HepG2 (cell line): ENCODE measurements around the gene CTXN1. TPM values are rescaled to one million over a fixed set of nuclear protein-coding genes. Genes with fewer than 3 reads are reported as not detected.

ENCODE experiments used
- ATAD3A ChIP-seq: sonication (generic); formaldehyde crosslinking; IDR thresholded peaks from 2 replicates; pipeline ENCODE4 v1.4.0; 2020; ENCODE audit warnings: missing genetic modification reagents
- CREM ChIP-seq, 2 experiments: sonication (generic) in 1 of 2; formaldehyde crosslinking in 1 of 2; IDR thresholded peaks; 2 replicates each; pipeline versions ENCODE4 v1.4.0 to v1.6.1; 2016 to 2020; ENCODE audit warnings: antibody characterized with exemption in 1 of 2, mild to moderate bottlenecking in 1 of 2, missing genetic modification reagents in 1 of 2
- FLYWCH1 ChIP-seq: sonication (generic); formaldehyde crosslinking; IDR thresholded peaks from 2 replicates; pipeline ENCODE4 v1.8.1; 2023; ENCODE audit warnings: mild to moderate bottlenecking, missing genetic modification reagents
- GFI1 ChIP-seq: sonication (generic); formaldehyde crosslinking; IDR thresholded peaks from 2 replicates; pipeline ENCODE4 v1.5.0; 2020; ENCODE audit warnings: missing genetic modification reagents, mild to moderate bottlenecking, borderline replicate concordance
- NRL ChIP-seq: sonication (generic); formaldehyde crosslinking; IDR thresholded peaks from 2 replicates; pipeline ENCODE4 v1.5.0; 2020; ENCODE audit warnings: missing genetic modification reagents, mild to moderate bottlenecking, moderate library complexity, borderline replicate concordance
- SNRNP70 ChIP-seq: fragments of 200-400 bp; formaldehyde crosslinking; IDR thresholded peaks from 2 replicates; pipeline ENCODE4 v1.6.1; 2017; ENCODE audit warnings: mild to moderate bottlenecking, low read depth, low read length, moderate library complexity
- SP1 ChIP-seq, 2 experiments: fragments of 450-650 bp in 1 of 2; sonication (generic) in 1 of 2; formaldehyde crosslinking in 1 of 2; IDR thresholded peaks; 2 replicates each; pipeline versions ENCODE4 v1.4.0 to v1.6.1; 2016 to 2020; ENCODE audit warnings: missing genetic modification reagents in 1 of 2
- TCF7 ChIP-seq: sonication (generic); IDR thresholded peaks from 2 replicates; pipeline ENCODE4 v1.6.1; 2016; ENCODE audit warnings: antibody characterized with exemption, low read depth
- TGIF2 ChIP-seq: IDR thresholded peaks from 2 replicates; pipeline ENCODE4 v1.6.1; 2016; ENCODE audit warnings: control low read depth, missing compliant biosample characterization
- TP53 ChIP-seq: sonication (generic); formaldehyde crosslinking; conservative IDR thresholded peaks from 2 replicates; pipeline ENCODE4 v1.4.0; 2020; ENCODE audit warnings: missing genetic modification reagents
- ZNF790 ChIP-seq: sonication (generic); formaldehyde crosslinking; IDR thresholded peaks from 2 replicates; pipeline ENCODE4 v1.8.0; 2022; ENCODE audit warnings: missing genetic modification reagents, mild to moderate bottlenecking, borderline replicate concordance
- ZNF879 ChIP-seq: sonication (generic); formaldehyde crosslinking; IDR thresholded peaks from 2 replicates; pipeline ENCODE4 v1.8.1; 2023; ENCODE audit warnings: missing genetic modification reagents
- ZSCAN29 ChIP-seq: sonication (generic); formaldehyde crosslinking; conservative IDR thresholded peaks from 2 replicates; pipeline ENCODE4 v1.4.0; 2020; ENCODE audit warnings: mild to moderate bottlenecking, missing genetic modification reagents
- polyA plus RNA-seq, 8 experiments: library from polyadenylated mRNA; depleted of rRNA in 3 of 8; stranded (reverse) in 7 of 8; unstranded in 1 of 8; fragments of >200 nt; fragmentation: Illumina TruSeq in 4 of 8; extraction: Trizol in 4 of 8; gene quantifications; 2 replicates each; pipeline versions ENCODE4 v1.2.1 to v1.2.3, GENCODE V29; 2011 to 2016; ENCODE audit warnings: low read depth in 4 of 8, missing spikeins in 1 of 8, mixed read lengths in 1 of 8; ENCODE audit not compliant: insufficient read depth in 1 of 8
- total RNA-seq, 5 experiments: library from RNA; depleted of rRNA; stranded (reverse); fragments of >200 nt; fragmentation: Illumina TruSeq; extraction: Trizol; gene quantifications; 2 replicates each; pipeline ENCODE4 v1.2.3, GENCODE V29; 2016; ENCODE audit warnings: low read depth in 1 of 5
- TF ChIP-seq, protein P1 (sequence below): sonication (generic); formaldehyde crosslinking; IDR thresholded peaks from 2 replicates; pipeline ENCODE4 v1.4.0; 2020; ENCODE audit warnings: missing genetic modification reagents, mild to moderate bottlenecking, borderline replicate concordance
- TF ChIP-seq, protein P2 (sequence below): sonication (generic); formaldehyde crosslinking; IDR thresholded peaks from 2 replicates; pipeline ENCODE4 v1.4.0; 2020; ENCODE audit warnings: mild to moderate bottlenecking, missing genetic modification reagents, borderline replicate concordance
- TF ChIP-seq, protein P3 (sequence below): sonication (generic); formaldehyde crosslinking; IDR thresholded peaks from 2 replicates; pipeline ENCODE4 v1.4.0; 2020; ENCODE audit warnings: missing genetic modification reagents, borderline replicate concordance

The CTXN1 gene
- total and polyA plus RNA-seq, 2 of the 13 experiments (the other 11 are each of a cell fraction or from before 2014, with no cell fraction given), result 0.11 TPM; not detected in 1

DNA sequence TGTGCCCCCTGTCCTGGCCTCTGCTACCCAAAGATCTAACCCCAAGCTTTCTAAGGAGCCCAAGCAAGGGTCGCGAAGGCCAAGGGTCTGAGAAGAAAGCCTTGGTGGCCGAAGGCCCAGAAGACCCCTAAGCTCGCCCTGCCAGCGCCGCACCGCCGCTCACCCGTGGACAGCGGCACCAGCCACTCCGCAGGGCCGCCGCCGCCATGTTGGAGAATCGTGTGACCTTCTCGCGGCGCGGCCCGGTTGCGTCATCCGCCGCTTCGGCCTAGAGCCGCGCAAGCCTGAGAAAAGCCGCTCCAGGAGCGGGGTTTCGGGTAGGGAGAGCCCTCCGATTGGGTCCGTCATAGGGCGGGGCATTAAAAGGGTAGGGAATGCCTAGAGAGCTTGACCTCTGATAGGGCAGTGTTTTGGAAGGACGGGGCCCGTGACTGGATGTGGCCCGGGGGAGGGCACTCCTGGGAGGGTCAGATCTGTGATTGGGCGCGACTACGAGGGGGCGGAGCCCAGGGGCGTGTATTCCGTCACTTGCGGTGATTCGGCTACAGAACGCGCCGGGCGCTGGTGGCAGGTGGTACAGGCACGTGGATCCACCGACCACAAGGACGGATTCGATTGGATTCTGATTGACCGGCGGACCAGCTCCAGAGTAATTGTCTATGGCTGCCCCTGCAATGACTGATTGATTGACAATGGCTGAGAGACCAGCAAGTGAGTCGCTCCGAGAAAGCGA is 17.7 kb upstream of the CTXN1 start, which contains the start of gene TIMM44 (continued):
- TF ChIP-seq ZNF790 (0 out of 2 replicates have a peak, but pooled peaks have one; percentile 39), ZNF879 (CRISPR knock-in tag) (no peak), NRL (CRISPR knock-in tag) (peak; percentile 57; the same call in 1 of the 2 replicates), ATAD3A (CRISPR knock-in tag) (no peak), TCF7 (no peak), CREM (IDR thresholded peaks at IDR 0.05) (peak; percentile 90), CREM (CRISPR knock-in tag; IDR thresholded peaks at IDR 0.05) (peak; percentile 45; the same call in 1 of the 2 replicates), ZSCAN29 (CRISPR knock-in tag) (no peak), FLYWCH1 (CRISPR knock-in tag) (no peak), TP53 (CRISPR knock-in tag) (no peak; the same call in 1 of the 2 replicates), GFI1 (CRISPR knock-in tag) (peak; percentile 67; the same call in 1 of the 2 replicates), SNRNP70 (no peak), TGIF2 (CRISPR knock-in tag) (peak; percentile 61), SP1 (IDR thresholded peaks at IDR 0.05) (0 out of 2 replicates have a peak, but pooled peaks have one; percentile 14), SP1 (CRISPR knock-in tag; IDR thresholded peaks at IDR 0.05) (peak; percentile 84)
- TF ChIP-seq, protein P1, sequence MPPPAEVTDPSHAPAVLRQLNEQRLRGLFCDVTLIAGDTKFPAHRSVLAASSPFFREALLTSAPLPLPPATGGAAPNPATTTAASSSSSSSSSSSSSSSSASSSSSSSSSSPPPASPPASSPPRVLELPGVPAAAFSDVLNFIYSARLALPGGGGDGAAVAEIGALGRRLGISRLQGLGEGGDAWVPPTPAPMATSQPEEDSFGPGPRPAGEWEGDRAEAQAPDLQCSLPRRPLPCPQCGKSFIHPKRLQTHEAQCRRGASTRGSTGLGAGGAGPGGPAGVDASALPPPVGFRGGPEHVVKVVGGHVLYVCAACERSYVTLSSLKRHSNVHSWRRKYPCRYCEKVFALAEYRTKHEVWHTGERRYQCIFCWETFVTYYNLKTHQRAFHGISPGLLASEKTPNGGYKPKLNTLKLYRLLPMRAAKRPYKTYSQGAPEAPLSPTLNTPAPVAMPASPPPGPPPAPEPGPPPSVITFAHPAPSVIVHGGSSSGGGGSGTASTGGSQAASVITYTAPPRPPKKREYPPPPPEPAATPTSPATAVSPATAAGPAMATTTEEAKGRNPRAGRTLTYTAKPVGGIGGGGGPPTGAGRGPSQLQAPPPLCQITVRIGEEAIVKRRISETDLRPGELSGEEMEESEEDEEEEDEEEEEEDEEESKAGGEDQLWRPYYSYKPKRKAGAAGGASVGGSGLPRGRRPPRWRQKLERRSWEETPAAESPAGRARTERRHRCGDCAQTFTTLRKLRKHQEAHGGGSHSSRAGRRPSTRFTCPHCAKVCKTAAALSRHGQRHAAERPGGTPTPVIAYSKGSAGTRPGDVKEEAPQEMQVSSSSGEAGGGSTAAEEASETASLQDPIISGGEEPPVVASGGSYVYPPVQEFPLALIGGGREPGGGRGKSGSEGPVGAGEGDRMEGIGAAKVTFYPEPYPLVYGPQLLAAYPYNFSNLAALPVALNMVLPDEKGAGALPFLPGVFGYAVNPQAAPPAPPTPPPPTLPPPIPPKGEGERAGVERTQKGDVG, result peak; percentile 69; the same call in 1 of the 2 replicates
- TF ChIP-seq, protein P2, sequence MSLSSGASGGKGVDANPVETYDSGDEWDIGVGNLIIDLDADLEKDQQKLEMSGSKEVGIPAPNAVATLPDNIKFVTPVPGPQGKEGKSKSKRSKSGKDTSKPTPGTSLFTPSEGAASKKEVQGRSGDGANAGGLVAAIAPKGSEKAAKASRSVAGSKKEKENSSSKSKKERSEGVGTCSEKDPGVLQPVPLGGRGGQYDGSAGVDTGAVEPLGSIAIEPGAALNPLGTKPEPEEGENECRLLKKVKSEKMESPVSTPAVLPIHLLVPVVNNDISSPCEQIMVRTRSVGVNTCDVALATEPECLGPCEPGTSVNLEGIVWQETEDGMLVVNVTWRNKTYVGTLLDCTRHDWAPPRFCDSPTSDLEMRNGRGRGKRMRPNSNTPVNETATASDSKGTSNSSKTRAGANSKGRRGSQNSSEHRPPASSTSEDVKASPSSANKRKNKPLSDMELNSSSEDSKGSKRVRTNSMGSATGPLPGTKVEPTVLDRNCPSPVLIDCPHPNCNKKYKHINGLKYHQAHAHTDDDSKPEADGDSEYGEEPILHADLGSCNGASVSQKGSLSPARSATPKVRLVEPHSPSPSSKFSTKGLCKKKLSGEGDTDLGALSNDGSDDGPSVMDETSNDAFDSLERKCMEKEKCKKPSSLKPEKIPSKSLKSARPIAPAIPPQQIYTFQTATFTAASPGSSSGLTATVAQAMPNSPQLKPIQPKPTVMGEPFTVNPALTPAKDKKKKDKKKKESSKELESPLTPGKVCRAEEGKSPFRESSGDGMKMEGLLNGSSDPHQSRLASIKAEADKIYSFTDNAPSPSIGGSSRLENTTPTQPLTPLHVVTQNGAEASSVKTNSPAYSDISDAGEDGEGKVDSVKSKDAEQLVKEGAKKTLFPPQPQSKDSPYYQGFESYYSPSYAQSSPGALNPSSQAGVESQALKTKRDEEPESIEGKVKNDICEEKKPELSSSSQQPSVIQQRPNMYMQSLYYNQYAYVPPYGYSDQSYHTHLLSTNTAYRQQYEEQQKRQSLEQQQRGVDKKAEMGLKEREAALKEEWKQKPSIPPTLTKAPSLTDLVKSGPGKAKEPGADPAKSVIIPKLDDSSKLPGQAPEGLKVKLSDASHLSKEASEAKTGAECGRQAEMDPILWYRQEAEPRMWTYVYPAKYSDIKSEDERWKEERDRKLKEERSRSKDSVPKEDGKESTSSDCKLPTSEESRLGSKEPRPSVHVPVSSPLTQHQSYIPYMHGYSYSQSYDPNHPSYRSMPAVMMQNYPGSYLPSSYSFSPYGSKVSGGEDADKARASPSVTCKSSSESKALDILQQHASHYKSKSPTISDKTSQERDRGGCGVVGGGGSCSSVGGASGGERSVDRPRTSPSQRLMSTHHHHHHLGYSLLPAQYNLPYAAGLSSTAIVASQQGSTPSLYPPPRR (CRISPR knock-in tag), result no peak
- TF ChIP-seq, protein P3, sequence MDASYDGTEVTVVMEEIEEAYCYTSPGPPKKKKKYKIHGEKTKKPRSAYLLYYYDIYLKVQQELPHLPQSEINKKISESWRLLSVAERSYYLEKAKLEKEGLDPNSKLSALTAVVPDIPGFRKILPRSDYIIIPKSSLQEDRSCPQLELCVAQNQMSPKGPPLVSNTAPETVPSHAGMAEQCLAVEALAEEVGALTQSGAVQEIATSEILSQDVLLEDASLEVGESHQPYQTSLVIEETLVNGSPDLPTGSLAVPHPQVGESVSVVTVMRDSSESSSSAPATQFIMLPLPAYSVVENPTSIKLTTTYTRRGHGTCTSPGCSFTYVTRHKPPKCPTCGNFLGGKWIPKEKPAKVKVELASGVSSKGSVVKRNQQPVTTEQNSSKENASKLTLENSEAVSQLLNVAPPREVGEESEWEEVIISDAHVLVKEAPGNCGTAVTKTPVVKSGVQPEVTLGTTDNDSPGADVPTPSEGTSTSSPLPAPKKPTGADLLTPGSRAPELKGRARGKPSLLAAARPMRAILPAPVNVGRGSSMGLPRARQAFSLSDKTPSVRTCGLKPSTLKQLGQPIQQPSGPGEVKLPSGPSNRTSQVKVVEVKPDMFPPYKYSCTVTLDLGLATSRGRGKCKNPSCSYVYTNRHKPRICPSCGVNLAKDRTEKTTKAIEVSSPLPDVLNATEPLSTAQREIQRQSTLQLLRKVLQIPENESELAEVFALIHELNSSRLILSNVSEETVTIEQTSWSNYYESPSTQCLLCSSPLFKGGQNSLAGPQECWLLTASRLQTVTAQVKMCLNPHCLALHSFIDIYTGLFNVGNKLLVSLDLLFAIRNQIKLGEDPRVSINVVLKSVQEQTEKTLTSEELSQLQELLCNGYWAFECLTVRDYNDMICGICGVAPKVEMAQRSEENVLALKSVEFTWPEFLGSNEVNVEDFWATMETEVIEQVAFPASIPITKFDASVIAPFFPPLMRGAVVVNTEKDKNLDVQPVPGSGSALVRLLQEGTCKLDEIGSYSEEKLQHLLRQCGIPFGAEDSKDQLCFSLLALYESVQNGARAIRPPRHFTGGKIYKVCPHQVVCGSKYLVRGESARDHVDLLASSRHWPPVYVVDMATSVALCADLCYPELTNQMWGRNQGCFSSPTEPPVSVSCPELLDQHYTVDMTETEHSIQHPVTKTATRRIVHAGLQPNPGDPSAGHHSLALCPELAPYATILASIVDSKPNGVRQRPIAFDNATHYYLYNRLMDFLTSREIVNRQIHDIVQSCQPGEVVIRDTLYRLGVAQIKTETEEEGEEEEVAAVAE (CRISPR knock-in tag), result peak; percentile 98
